HCT116 (cell line): Measurements from ENCODE around the gene SGIP1. TPM values are rescaled to one million over a fixed set of nuclear protein-coding genes. Genes with fewer than 3 reads are reported as not detected.

Experiments used
- ATAC-seq: fragments of 200-7000 bp; cut with Tn5 transposase; 2 replicates; pipeline ENCODE4 v1.9.1; 2020; ENCODE audit warnings: mild to moderate bottlenecking, moderate library complexity
- BruUV-seq: library from RNA; stranded (reverse); fragments of 400-500 nt; replicated peaks from 2 replicates; lab custom pipeline; 2021; lab: Mats Ljungman, UMichigan
- CTCF ChIA-PET: fragments of 300-600 bp; sonication (Branson Sonifier 250); formaldehyde crosslinking; loops from one replicate; lab custom pipeline; 2021; ENCODE audit warnings: antibody characterized with exemption; lab: Charles Lee
- POLR2A ChIA-PET: fragments of 300-600, 350-600 bp; sonication (Branson Sonifier 250); formaldehyde crosslinking; loops from one replicate; lab custom pipeline; 2021; ENCODE audit warnings: antibody characterized with exemption; lab: Charles Lee
- RAD21 ChIA-PET, 2 experiments: fragments of 300-600 bp; sonication (Branson Sonifier 250); formaldehyde crosslinking; loops; one replicate each; lab custom pipeline; 2023; ENCODE audit warnings: low total read pairs in 2 of 2; ENCODE audit not compliant: uncharacterized antibody in 2 of 2, unreplicated experiment in 2 of 2, low non-redundant PET in 1 of 2; lab: Charles Lee
- DNase-seq: peaks from one replicate; pipeline ENCODE4 v3.0.0-alpha.2; 2010; ENCODE audit warnings: low read depth, low spot score
- H2AFZ ChIP-seq: fragments of 200-600 bp; shearing (Covaris generic), sonication (generic); 2 replicates; pipeline ENCODE4 v1.6.1; 2017; ENCODE audit warnings: low read depth, mixed run types, mixed read lengths, antibody characterized with exemption, low read length; ENCODE audit not compliant: poor library complexity, severe bottlenecking
- H3K27ac ChIP-seq: 2 replicates; pipeline ENCODE4 v1.5.1; 2012; ENCODE audit warnings: low read depth, low read length
- H3K27me3 ChIP-seq: fragments of 200-600 bp; sonication (generic); 2 replicates; pipeline ENCODE4 v1.6.1; 2016; ENCODE audit warnings: mixed run types, low read length, mixed read lengths; ENCODE audit not compliant: insufficient read depth
- H3K36me3 ChIP-seq, 2 experiments: fragments of 200-500 bp in 1 of 2; fragments of 200-600 bp in 1 of 2; sonication (Bioruptor generic) in 1 of 2; sonication (generic) in 1 of 2; 2 replicates each; pipeline versions ENCODE4 v1.5.1 to v1.6.1; 2014 to 2016; ENCODE audit warnings: low read length in 2 of 2, inconsistent platforms in 1 of 2, mixed read lengths in 1 of 2, mixed run types in 1 of 2; ENCODE audit not compliant: insufficient read depth in 2 of 2, control insufficient read depth in 1 of 2
- H3K4me1 ChIP-seq, 2 experiments: fragments of 200-600 bp in 1 of 2; sonication (generic) in 1 of 2; 2 replicates each; pipeline versions ENCODE4 v1.5.1 to v1.6.1; 2012 to 2017; ENCODE audit warnings: low read length in 2 of 2, inconsistent platforms in 1 of 2, mild to moderate bottlenecking in 1 of 2, mixed read lengths in 1 of 2, mixed run types in 1 of 2, moderate library complexity in 1 of 2; ENCODE audit not compliant: insufficient read depth in 2 of 2, control insufficient read depth in 1 of 2
- H3K4me2 ChIP-seq: fragments of 200-600 bp; sonication (generic); 2 replicates; pipeline ENCODE4 v1.6.1; 2017; ENCODE audit warnings: mixed run types, low read length, mixed read lengths
- H3K4me3 ChIP-seq, 2 experiments: fragments of 200-600 bp in 1 of 2; sonication (generic) in 1 of 2; replicated peaks in 1 of 2; 2 replicates each; pipeline ENCODE4 v1.5.1; 2011 to 2016; ENCODE audit warnings: low read length in 2 of 2, control low read depth in 1 of 2, low read depth in 1 of 2, mild to moderate bottlenecking in 1 of 2, mixed read lengths in 1 of 2, mixed run types in 1 of 2
- H3K79me2 ChIP-seq: fragments of 200-600 bp; sonication (generic); 2 replicates; pipeline ENCODE4 v1.6.1; 2017; ENCODE audit warnings: mild to moderate bottlenecking, mixed run types, low read length, moderate library complexity, mixed read lengths; ENCODE audit not compliant: insufficient read depth
- H3K9ac ChIP-seq: fragments of 200-600 bp; sonication (generic); 2 replicates; pipeline ENCODE4 v1.6.1; 2016; ENCODE audit warnings: low read length, mixed read lengths
- H3K9me2 ChIP-seq: fragments of 200-600 bp; sonication (generic), shearing (Covaris generic); 2 replicates; pipeline ENCODE4 v1.6.1; 2017; ENCODE audit warnings: mixed run types, mild to moderate bottlenecking, moderate library complexity; ENCODE audit not compliant: insufficient read depth
- H3K9me3 ChIP-seq, 2 experiments: fragments of 200-500 bp in 1 of 2; fragments of 200-600 bp in 1 of 2; sonication (Bioruptor generic) in 1 of 2; sonication (generic) in 1 of 2; 2 replicates each; pipeline ENCODE4 v1.6.1; 2014 to 2017; ENCODE audit warnings: low read length in 2 of 2, mixed read lengths in 2 of 2, inconsistent platforms in 1 of 2, low read depth in 1 of 2, mild to moderate bottlenecking in 1 of 2, mixed run types in 1 of 2, moderate library complexity in 1 of 2; ENCODE audit not compliant: control insufficient read depth in 1 of 2, insufficient read depth in 1 of 2
- H4K20me1 ChIP-seq: fragments of 200-600 bp; sonication (generic), shearing (Covaris generic); 2 replicates; pipeline ENCODE4 v1.6.1; 2017; ENCODE audit warnings: mixed run types, mild to moderate bottlenecking, moderate library complexity; ENCODE audit not compliant: insufficient read depth
- CTCF ChIP-seq, 3 experiments: fragments of 200-600 bp in 1 of 3; sonication (generic) in 1 of 3; IDR thresholded peaks in 2 of 3; conservative IDR thresholded peaks in 1 of 3; 2 replicates each; pipeline ENCODE4 v1.5.1; 2012 to 2017; ENCODE audit warnings: low read depth in 2 of 3, low read length in 2 of 3, antibody characterized with exemption in 1 of 3, borderline replicate concordance in 1 of 3, control low read depth in 1 of 3, mild to moderate bottlenecking in 1 of 3, mixed read lengths in 1 of 3, mixed run types in 1 of 3, moderate library complexity in 1 of 3; ENCODE audit not compliant: insufficient read depth in 1 of 3
- EZH2 ChIP-seq: fragments of 200-600 bp; sonication (generic); IDR thresholded peaks from 2 replicates; pipeline ENCODE4 v1.6.1; 2017; ENCODE audit warnings: antibody characterized with exemption, mixed run types
- EZH2phosphoT487 ChIP-seq: fragments of 200-600 bp; IDR thresholded peaks from 2 replicates; pipeline ENCODE4 v1.6.1; 2018; ENCODE audit warnings: antibody characterized with exemption, borderline replicate concordance
- FOSL1 ChIP-seq: IDR thresholded peaks from 2 replicates; pipeline ENCODE4 v1.6.1; 2012; ENCODE audit warnings: low read depth
- POLR2AphosphoS5 ChIP-seq: IDR thresholded peaks from 2 replicates; pipeline ENCODE4 v1.6.1; 2011; ENCODE audit warnings: mild to moderate bottlenecking, low read depth, low read length, moderate library complexity
- SIN3A ChIP-seq: IDR thresholded peaks from 2 replicates; pipeline ENCODE4 v1.6.1; 2012; ENCODE audit warnings: low read depth
- SP1 ChIP-seq: IDR thresholded peaks from 2 replicates; pipeline ENCODE4 v1.6.1; 2012; ENCODE audit warnings: low read depth
- SRF ChIP-seq: IDR thresholded peaks from 2 replicates; pipeline ENCODE4 v1.6.1; 2012; ENCODE audit warnings: low read depth
- TCF7L2 ChIP-seq: IDR thresholded peaks from 2 replicates; pipeline ENCODE4 v1.7.0; 2011; ENCODE audit warnings: borderline replicate concordance, inconsistent platforms; ENCODE audit not compliant: insufficient read depth, insufficient read length; ENCODE audit errors: extremely low read depth
- YY1 ChIP-seq: IDR thresholded peaks from 2 replicates; pipeline ENCODE4 v1.6.1; 2011; ENCODE audit warnings: low read length, low read depth, moderate library complexity, mild to moderate bottlenecking; ENCODE audit not compliant: insufficient replicate concordance; ENCODE audit errors: extremely low read depth
- ZFX ChIP-seq: fragments of 450-650 bp; IDR thresholded peaks from 2 replicates; pipeline ENCODE4 v1.6.1; 2017
- ZNF274 ChIP-seq: fragments of 200-500 bp; sonication (Bioruptor generic); IDR thresholded peaks from 2 replicates; pipeline ENCODE4 v1.6.1; 2014; ENCODE audit warnings: mild to moderate bottlenecking, low read depth, low read length, inconsistent platforms
- intact Hi-C: fragments of 100-400 bp; cut with micrococcal nuclease; formaldehyde crosslinking; loops from 2 replicates; pipeline ENCODE4 v1.10.0; 2022
- total RNA-seq: library from RNA; stranded (reverse); gene quantifications from one replicate; pipeline ENCODE4 v1.2.1, GENCODE V29; 2021; ENCODE audit not compliant: unreplicated experiment
- TF ChIP-seq, protein P1 (sequence below): IDR thresholded peaks from 2 replicates; pipeline ENCODE4 v1.6.1; 2012
- TF ChIP-seq, protein P2 (sequence below): IDR thresholded peaks from 2 replicates; pipeline ENCODE4 v1.6.1; 2012

Gene SGIP1
- total RNA-seq, 1 experiment from 2014 or later, result 0.15 TPM

GRCh38 chr1:66704177-66704875, 170.4 kb downstream of the SGIP1 start:
- no peaks in the 10 kb centered on the region for H3K79me2 ChIP-seq
- no peaks in the 10 kb centered on the region for H3K36me3 ChIP-seq
- DNase-seq, result no peak
- no peaks in the 10 kb centered on the region for H3K27me3 ChIP-seq
- no peaks in the 10 kb centered on the region for H3K9me2 ChIP-seq
- no peaks in the 10 kb centered on the region for H3K4me1 ChIP-seq
- BruUV-seq, result no TSS peak
- no peak for ATAC-seq
- no peak for TF ChIP-seq TCF7L2
- TF ChIP-seq ZFX, result no peak
- TF ChIP-seq, protein P1, sequence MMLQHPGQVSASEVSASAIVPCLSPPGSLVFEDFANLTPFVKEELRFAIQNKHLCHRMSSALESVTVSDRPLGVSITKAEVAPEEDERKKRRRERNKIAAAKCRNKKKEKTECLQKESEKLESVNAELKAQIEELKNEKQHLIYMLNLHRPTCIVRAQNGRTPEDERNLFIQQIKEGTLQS, result no peak
- no peak for TF ChIP-seq POLR2AphosphoS5
- no peak for TF ChIP-seq EZH2phosphoT487
- TF ChIP-seq, protein P2, sequence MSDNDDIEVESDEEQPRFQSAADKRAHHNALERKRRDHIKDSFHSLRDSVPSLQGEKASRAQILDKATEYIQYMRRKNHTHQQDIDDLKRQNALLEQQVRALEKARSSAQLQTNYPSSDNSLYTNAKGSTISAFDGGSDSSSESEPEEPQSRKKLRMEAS, result no peak
- TF ChIP-seq EZH2, result no peak
- no peak for TF ChIP-seq YY1
- no peak for TF ChIP-seq SRF
- no peak for TF ChIP-seq SP1
- TF ChIP-seq FOSL1, result no peak
- TF ChIP-seq ZNF274, result no peak
- no peak for TF ChIP-seq SIN3A
- TF ChIP-seq CTCF (IDR thresholded peaks at IDR 0.05 in 2 of 3, conservative IDR thresholded peaks at IDR 0.05 in 1 of 3; ENCODE audit: borderline replicate concordance in 1 of 3, insufficient read depth in 1 of 3, low read depth in 2 of 3, low read length in 2 of 3), result no peak
- TF ChIP-seq, all 23 proteins: peak for 0
- no peak overlapping the region for H3K27ac ChIP-seq
- no peak overlapping the region for H3K9ac ChIP-seq
- intact Hi-C loops, result no loop called here
- no peaks in the 10 kb centered on the region for H3K9me3 ChIP-seq
- H4K20me1 ChIP-seq, result no peaks in the 10 kb centered on the region
- H3K4me3 ChIP-seq, result no peak overlapping the region
- POLR2A ChIA-PET, result no interaction called here
- H2AFZ ChIP-seq, result no peak overlapping the region
- no peak overlapping the region for H3K4me2 ChIP-seq
- RAD21 ChIA-PET, result no interaction called here
- CTCF ChIA-PET, result interaction anchor here (1.5 kb wide), 1 partner anchor 22 kb away, joined by 4 read pairs; no protein-coding TSS in a partner anchor
